Measurements from ENCODE around the gene PIAS4.

PIAS4 gene

GRCh38 chr19:4077800-4078684, 70.5 kb downstream of the PIAS4 start:
- H3K27me3 ChIP-seq (ENCODE audit: insufficient read depth, poor library complexity, severe bottlenecking): no peaks in the 10 kb centered on the region
- H3K36me3 ChIP-seq (ENCODE audit: low read depth): no peaks in the 10 kb centered on the region
- H3K4me1 ChIP-seq (ENCODE audit: insufficient read depth, poor library complexity, severe bottlenecking): no peaks in the 10 kb centered on the region
- ATAC-seq (ENCODE audit: low read depth) (no peak), DNase-seq (ENCODE audit: low spot score) (peak; percentile 36)
- H3K4me3 ChIP-seq (ENCODE audit: severe bottlenecking): peak overlapping the region; percentile 20
- no peak for TF ChIP-seq CTCF (IDR thresholded peaks at IDR 0.05; ENCODE audit: poor library complexity, severe bottlenecking)
- H3K27ac ChIP-seq (ENCODE audit: poor library complexity, severe bottlenecking): no peak overlapping the region
- H3K9me3 ChIP-seq (ENCODE audit: severe bottlenecking): no peaks in the 10 kb centered on the region

GRCh38 chr19:4080473-4080872, 72.9 kb downstream of the PIAS4 start:
- no peak for ATAC-seq (ENCODE audit: low read depth)
- Histone ChIP-seq H3K4me1 (ENCODE audit: insufficient read depth, poor library complexity, severe bottlenecking) (no peaks in the 10 kb centered on the region), H3K4me3 (ENCODE audit: severe bottlenecking) (no peak overlapping the region), H3K36me3 (ENCODE audit: low read depth) (no peaks in the 10 kb centered on the region), H3K9me3 (ENCODE audit: severe bottlenecking) (no peaks in the 10 kb centered on the region), H3K27me3 (ENCODE audit: insufficient read depth, poor library complexity, severe bottlenecking) (no peaks in the 10 kb centered on the region), H3K27ac (ENCODE audit: poor library complexity, severe bottlenecking) (no peak overlapping the region)
- no peak for DNase-seq (ENCODE audit: low spot score)
- TF ChIP-seq CTCF (IDR thresholded peaks at IDR 0.05; ENCODE audit: poor library complexity, severe bottlenecking): no peak

- TF ChIP-seq CTCF (IDR thresholded peaks at IDR 0.05; ENCODE audit: poor library complexity, severe bottlenecking): no peak
- Histone ChIP-seq H3K27ac (ENCODE audit: poor library complexity, severe bottlenecking) (no peak overlapping the region), H3K27me3 (ENCODE audit: insufficient read depth, poor library complexity, severe bottlenecking) (no peaks in the 10 kb centered on the region), H3K4me3 (ENCODE audit: severe bottlenecking) (no peak overlapping the region), H3K9me3 (ENCODE audit: severe bottlenecking) (no peaks in the 10 kb centered on the region), H3K36me3 (ENCODE audit: low read depth) (no peaks in the 10 kb centered on the region), H3K4me1 (ENCODE audit: insufficient read depth, poor library complexity, severe bottlenecking) (no peaks in the 10 kb centered on the region)
- peak; percentile 30; the same call in 1 of the 3 replicates for ATAC-seq (ENCODE audit: low read depth)
- no peak for DNase-seq (ENCODE audit: low spot score)
Observed at GRCh38 chr19:4081441-4082129, 74.0 kb downstream of the PIAS4 start.

- ATAC-seq (ENCODE audit: low read depth) (no peak), DNase-seq (ENCODE audit: low spot score) (no peak)
- Histone ChIP-seq H3K36me3 (ENCODE audit: low read depth) (no peaks in the 10 kb centered on the region), H3K27me3 (ENCODE audit: insufficient read depth, poor library complexity, severe bottlenecking) (no peaks in the 10 kb centered on the region), H3K9me3 (ENCODE audit: severe bottlenecking) (no peaks in the 10 kb centered on the region), H3K4me1 (ENCODE audit: insufficient read depth, poor library complexity, severe bottlenecking) (no peaks in the 10 kb centered on the region), H3K27ac (ENCODE audit: poor library complexity, severe bottlenecking) (no peak overlapping the region), H3K4me3 (ENCODE audit: severe bottlenecking) (no peak overlapping the region)
- no peak for TF ChIP-seq CTCF (IDR thresholded peaks at IDR 0.05; ENCODE audit: poor library complexity, severe bottlenecking)
Observed at GRCh38 chr19:4082172-4082571, 74.6 kb downstream of the PIAS4 start.

All from RWPE2 (cell line).